A673 (cell line): ENCODE results near the gene ARL16. TPM values are rescaled to one million over a fixed set of nuclear protein-coding genes. Genes with fewer than 3 reads are reported as not detected.

Source experiments
- BruUV-seq: library from RNA; stranded (reverse); fragments of 400-500 nt; replicated peaks from 2 replicates; lab custom pipeline; 2021; lab: Mats Ljungman, UMichigan
- CTCF ChIA-PET: fragments of 300-600 bp; sonication (Branson Sonifier 250); formaldehyde crosslinking; loops from one replicate; lab custom pipeline; 2022; ENCODE audit warnings: antibody characterized with exemption; lab: Charles Lee
- POLR2A ChIA-PET: fragments of 300-600 bp; sonication (Branson Sonifier 250); formaldehyde crosslinking; loops from one replicate; lab custom pipeline; 2022; ENCODE audit warnings: antibody characterized with exemption; ENCODE audit not compliant: low non-redundant PET; lab: Charles Lee
- DNase-seq: peaks from one replicate; pipeline ENCODE4 v3.0.0-alpha.2; 2015; ENCODE audit warnings: low spot score
- H3K27ac ChIP-seq: fragments of 200-600 bp; sonication (generic); 2 replicates; pipeline ENCODE4 v1.5.1; 2016; ENCODE audit warnings: mixed run types, low read depth, mild to moderate bottlenecking, mixed read lengths, antibody characterized with exemption, low read length; ENCODE audit not compliant: poor library complexity, severe bottlenecking
- H3K27me3 ChIP-seq: fragments of 200-600 bp; sonication (generic); replicated peaks from 2 replicates; pipeline ENCODE4 v1.6.1; 2017; ENCODE audit warnings: mixed run types, low read depth, mild to moderate bottlenecking, mixed read lengths, antibody characterized with exemption, low read length; ENCODE audit not compliant: insufficient read depth, poor library complexity
- H3K36me3 ChIP-seq: fragments of 200-600 bp; sonication (generic); 2 replicates; pipeline ENCODE4 v1.6.1; 2016; ENCODE audit warnings: mixed run types, mild to moderate bottlenecking, mixed read lengths, antibody characterized with exemption, low read length; ENCODE audit not compliant: insufficient read depth, poor library complexity, severe bottlenecking
- H3K4me1 ChIP-seq: fragments of 200-600 bp; sonication (generic); 2 replicates; pipeline ENCODE4 v1.6.1; 2017; ENCODE audit warnings: mixed run types, mild to moderate bottlenecking, mixed read lengths, antibody characterized with exemption, low read length; ENCODE audit not compliant: insufficient read depth, poor library complexity, severe bottlenecking
- H3K4me3 ChIP-seq: fragments of 200-600 bp; sonication (generic); 2 replicates; pipeline ENCODE4 v1.5.1; 2016; ENCODE audit warnings: low read depth, mixed run types, mild to moderate bottlenecking, mixed read lengths, low read length; ENCODE audit not compliant: poor library complexity, severe bottlenecking
- H3K9me3 ChIP-seq: fragments of 200-600 bp; sonication (generic); 2 replicates; pipeline ENCODE4 v1.6.1; 2016; ENCODE audit warnings: mixed run types, low read depth, mild to moderate bottlenecking, mixed read lengths, antibody characterized with exemption, low read length; ENCODE audit not compliant: poor library complexity, severe bottlenecking
- EZH2 ChIP-seq: fragments of 200-600 bp; sonication (generic); IDR thresholded peaks from 2 replicates; pipeline ENCODE4 v1.6.1; 2017; ENCODE audit warnings: borderline replicate concordance, low read depth, mild to moderate bottlenecking, mixed read lengths, antibody characterized with exemption, low read length; ENCODE audit not compliant: poor library complexity, severe bottlenecking
- intact Hi-C: fragments of 100-400 bp; cut with micrococcal nuclease; formaldehyde crosslinking; loops from one replicate; pipeline ENCODE4 v1.10.0; 2022; ENCODE audit not compliant: unreplicated experiment
- total RNA-seq: library from RNA; stranded (reverse); gene quantifications from 2 replicates; pipeline ENCODE4 v1.2.3, GENCODE V29; 2021
- TF ChIP-seq, protein P1 (sequence below): fragments of 300-800, 200-600 bp; sonication (generic); conservative IDR thresholded peaks from 2 replicates; pipeline ENCODE4 v1.5.1; 2017; ENCODE audit warnings: low read depth, mild to moderate bottlenecking, antibody characterized with exemption, low read length, moderate library complexity, mixed read lengths

ARL16 gene
- total RNA-seq, 1 experiment from 2014 or later = 62.8 TPM

DNA sequence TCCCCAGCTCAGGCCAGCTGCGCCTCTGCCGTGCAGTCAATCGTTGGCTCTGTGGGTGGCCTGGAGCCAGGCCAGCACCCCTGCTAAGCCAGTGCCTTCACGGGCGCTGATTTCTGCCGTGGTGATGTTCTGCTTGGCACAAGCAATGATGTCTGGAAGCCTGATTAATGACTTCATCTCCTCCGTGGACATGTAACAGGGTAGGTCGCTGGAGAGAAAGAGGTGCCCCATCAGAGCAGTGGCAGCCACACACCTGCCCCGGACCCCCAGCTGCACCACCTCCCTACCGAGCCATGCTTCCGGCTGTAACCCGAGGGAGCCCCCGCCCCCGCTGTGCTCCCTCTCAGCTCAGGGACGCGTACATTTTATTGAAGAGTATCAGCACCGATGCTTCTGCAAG, 1.9 kb downstream of the ARL16 start:
- peak overlapping the region; percentile 90 for H3K27ac ChIP-seq
- no peaks in the 10 kb centered on the region for H3K9me3 ChIP-seq
- H3K4me3 ChIP-seq = peak overlapping the region; percentile 93
- ChIA-PET POLR2A (no interaction called here), CTCF (no interaction called here)
- TF ChIP-seq, protein P1, sequence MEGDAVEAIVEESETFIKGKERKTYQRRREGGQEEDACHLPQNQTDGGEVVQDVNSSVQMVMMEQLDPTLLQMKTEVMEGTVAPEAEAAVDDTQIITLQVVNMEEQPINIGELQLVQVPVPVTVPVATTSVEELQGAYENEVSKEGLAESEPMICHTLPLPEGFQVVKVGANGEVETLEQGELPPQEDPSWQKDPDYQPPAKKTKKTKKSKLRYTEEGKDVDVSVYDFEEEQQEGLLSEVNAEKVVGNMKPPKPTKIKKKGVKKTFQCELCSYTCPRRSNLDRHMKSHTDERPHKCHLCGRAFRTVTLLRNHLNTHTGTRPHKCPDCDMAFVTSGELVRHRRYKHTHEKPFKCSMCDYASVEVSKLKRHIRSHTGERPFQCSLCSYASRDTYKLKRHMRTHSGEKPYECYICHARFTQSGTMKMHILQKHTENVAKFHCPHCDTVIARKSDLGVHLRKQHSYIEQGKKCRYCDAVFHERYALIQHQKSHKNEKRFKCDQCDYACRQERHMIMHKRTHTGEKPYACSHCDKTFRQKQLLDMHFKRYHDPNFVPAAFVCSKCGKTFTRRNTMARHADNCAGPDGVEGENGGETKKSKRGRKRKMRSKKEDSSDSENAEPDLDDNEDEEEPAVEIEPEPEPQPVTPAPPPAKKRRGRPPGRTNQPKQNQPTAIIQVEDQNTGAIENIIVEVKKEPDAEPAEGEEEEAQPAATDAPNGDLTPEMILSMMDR = no peak
- no peak for TF ChIP-seq EZH2
- intact Hi-C loops = no loop called here
- H3K36me3 ChIP-seq = peaks cover 11% of the 10 kb centered on the region
- peaks cover 25% of the 10 kb centered on the region for H3K4me1 ChIP-seq
- peak; percentile 79 for DNase-seq
- no peaks in the 10 kb centered on the region for H3K27me3 ChIP-seq
- no TSS peak for BruUV-seq

DNA sequence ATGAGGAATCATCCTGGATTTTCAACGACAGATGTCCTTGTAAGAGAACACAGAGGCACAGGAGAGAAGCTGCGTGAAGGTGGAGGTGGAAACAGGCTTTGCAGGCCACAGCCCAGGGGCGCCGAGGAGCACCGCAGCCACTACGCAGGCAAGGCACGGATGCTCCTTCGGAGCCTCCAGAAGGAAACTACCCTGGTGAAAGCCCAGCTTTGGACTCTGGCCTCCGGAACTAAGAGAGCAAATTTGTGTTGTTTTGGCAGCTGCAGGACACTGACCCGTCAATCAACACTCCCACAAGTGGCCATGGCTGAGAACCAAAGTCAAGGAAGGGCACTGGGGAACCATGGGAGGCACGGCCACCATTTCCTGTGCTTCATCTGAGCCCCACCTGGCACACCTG, 3.4 kb downstream of the ARL16 start:
- Histone ChIP-seq H3K4me3 (no peak overlapping the region), H3K9me3 (no peaks in the 10 kb centered on the region), H3K36me3 (peaks cover 2% of the 10 kb centered on the region), H3K27me3 (no peaks in the 10 kb centered on the region), H3K4me1 (peaks cover 23% of the 10 kb centered on the region), H3K27ac (no peak overlapping the region)
- POLR2A ChIA-PET = interaction anchor here (0.7 kb wide), 1 partner anchor 12 kb away, joined by 20 read pairs; no protein-coding TSS in a partner anchor
- intact Hi-C loops = no loop called here
- BruUV-seq = no TSS peak
- TF ChIP-seq, protein P1 = no peak
- TF ChIP-seq EZH2 = no peak
- no peak for DNase-seq
- CTCF ChIA-PET = interaction anchor here (0.7 kb wide), 1 partner anchor 10 kb away, joined by 4 read pairs; no protein-coding TSS in a partner anchor

DNA sequence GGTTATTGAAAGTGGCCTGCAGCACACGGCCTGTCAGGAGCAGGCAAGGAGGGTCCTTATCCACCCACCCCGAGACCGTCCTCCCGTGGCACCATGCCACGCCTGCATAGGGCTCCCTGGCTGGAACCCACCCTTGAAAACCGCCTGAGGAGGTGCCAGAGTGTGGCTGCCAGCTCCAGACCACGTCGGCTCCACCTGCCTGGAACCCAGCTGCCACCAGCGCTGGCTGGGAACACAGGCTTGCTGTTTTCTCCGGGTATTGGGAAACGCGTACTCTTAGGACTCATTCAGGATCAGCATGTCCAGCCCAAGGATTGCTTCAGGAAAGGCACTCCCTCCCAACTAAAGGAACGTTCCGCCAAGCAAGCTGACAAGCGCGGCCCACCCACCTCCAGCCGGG, 6.7 kb downstream of the ARL16 start:
- ChIA-PET POLR2A (no interaction called here), CTCF (no interaction called here)
- Histone ChIP-seq H3K4me3 (no peak overlapping the region), H3K27ac (no peak overlapping the region), H3K4me1 (peaks cover 7% of the 10 kb centered on the region), H3K9me3 (no peaks in the 10 kb centered on the region), H3K27me3 (no peaks in the 10 kb centered on the region), H3K36me3 (peaks cover 31% of the 10 kb centered on the region)
- DNase-seq = no peak
- intact Hi-C loops = no loop called here
- no TSS peak for BruUV-seq
- no peak for TF ChIP-seq EZH2
- TF ChIP-seq, protein P1 = no peak
